Mononuclear cell (primary cell): Measurements from ENCODE around the gene SEMA3C. TPM values are rescaled to one million over a fixed set of nuclear protein-coding genes. Genes with fewer than 3 reads are reported as not detected.

Experiments used
- H3K27me3 ChIP-seq: 2 replicates; pipeline ENCODE4 v1.6.0; 2011; ENCODE audit warnings: low read length, control low read depth; ENCODE audit not compliant: insufficient read depth
- H3K4me1 ChIP-seq: 2 replicates; pipeline ENCODE4 v1.5.1; 2011; ENCODE audit warnings: mild to moderate bottlenecking, low read length, control low read depth; ENCODE audit not compliant: insufficient read depth
- H3K4me3 ChIP-seq: 2 replicates; pipeline ENCODE4 v1.5.1; 2011; ENCODE audit warnings: mild to moderate bottlenecking, low read length, moderate library complexity
- H3K9me3 ChIP-seq: 2 replicates; pipeline ENCODE4 v1.5.1; 2011; ENCODE audit warnings: low read depth, mild to moderate bottlenecking, control low read depth, low read length
- total RNA-seq: library from RNA; depleted of rRNA; stranded (reverse); fragments of >200 nt; gene quantifications from one replicate; pipeline ENCODE4 v1.2.3, GENCODE V29; 2012

The SEMA3C gene
- total RNA-seq, 1 donor: 9.7 TPM

DNA sequence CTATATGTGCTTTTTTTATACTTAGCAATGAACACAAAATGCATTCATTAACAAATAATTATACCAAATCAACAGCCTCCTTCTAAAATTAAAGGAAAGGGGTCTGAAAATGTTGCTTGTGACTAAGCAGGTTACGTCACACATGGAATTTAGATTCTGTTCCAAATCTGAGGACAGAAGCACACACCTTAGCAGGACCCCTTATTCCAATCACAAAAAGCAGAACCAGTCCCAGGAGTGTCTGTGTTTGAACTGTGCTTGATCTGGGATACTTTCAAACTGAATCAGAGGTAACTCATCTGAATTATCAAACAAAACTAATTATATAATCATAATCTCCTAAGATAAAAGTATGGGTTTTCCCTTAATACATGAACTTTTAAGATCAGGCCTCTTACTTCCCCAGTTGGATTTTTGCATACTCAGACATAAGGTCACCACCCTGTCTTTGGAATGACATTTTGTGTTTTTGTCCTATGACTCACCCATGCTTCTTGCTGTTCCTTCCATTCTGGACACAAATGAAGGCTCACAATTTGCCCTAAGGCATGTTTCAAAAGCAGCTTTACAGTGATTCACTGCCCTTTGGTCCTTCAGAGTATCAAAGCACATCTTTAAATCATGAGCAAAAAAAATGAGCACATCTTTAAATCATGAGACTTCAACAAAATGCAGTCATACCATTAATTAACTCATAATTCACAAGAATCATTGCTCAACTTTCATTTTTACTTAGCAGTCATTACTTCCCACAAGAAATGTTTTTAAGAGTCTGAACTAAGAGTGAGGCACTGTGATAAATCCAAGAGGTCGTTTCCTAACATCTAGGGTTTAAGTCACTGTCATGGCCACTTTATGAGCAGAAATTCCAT is 35.5 kb downstream of the SEMA3C start:
- no peaks in the 10 kb centered on the region for H3K9me3 ChIP-seq
- no peak overlapping the region for H3K4me3 ChIP-seq
- H3K27me3 ChIP-seq: no peaks in the 10 kb centered on the region
- H3K4me1 ChIP-seq: peaks cover 5% of the 10 kb centered on the region

DNA sequence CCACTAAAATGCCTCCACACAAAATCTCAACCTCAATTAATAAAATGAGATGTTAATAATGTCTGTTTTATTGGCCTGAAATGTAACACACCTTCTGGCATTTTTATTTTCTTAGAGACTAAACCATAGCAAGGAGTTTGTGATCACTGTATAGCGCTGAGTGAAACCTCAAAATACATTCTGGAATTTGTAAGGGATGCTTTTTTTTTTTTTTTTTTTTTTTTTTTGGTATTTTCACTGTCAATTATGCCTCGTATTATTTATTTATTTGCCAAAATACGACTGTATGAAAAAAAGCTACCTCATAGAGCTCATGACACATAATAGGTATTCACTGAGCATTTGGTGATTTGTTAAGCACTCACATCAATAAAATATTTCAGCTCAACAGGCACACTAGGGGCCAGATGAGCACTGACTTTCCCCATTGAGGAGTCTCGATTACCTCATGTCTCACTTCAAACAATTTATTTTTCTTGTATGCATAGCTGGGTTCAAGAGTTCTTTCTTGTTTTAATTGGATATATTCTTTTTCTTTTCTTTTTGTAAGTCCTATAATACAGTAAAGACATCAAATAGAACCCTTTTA is 36.5 kb downstream of the SEMA3C start:
- H3K4me1 ChIP-seq: peaks cover 5% of the 10 kb centered on the region
- no peaks in the 10 kb centered on the region for H3K9me3 ChIP-seq
- no peaks in the 10 kb centered on the region for H3K27me3 ChIP-seq
- no peak overlapping the region for H3K4me3 ChIP-seq

DNA sequence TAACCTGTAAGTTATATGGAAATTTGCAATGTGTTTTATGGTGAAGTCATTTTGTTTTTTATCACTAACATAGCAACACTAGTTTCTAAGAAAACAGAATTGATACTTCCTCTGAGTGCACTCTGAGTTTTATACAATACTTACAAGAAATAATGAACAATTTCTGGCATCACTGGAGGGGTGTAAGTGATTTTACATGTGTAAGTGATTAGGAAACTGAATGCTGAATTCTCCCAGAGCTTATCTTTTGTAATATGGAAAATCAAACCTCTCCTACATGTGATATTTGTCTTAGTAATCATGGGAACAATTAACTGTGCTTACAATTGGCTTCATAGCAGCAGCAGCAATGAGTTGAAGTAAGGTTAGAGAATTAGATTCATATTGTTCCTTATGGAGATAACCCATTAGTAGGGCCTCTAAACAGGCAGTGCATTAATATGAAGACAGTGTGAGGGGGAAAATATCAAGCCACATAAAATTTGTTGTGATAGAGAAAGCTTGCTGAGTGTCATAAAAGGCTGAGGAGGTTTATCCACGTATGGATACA is 37.4 kb downstream of the SEMA3C start:
- Histone ChIP-seq H3K27me3 (no peaks in the 10 kb centered on the region), H3K4me1 (peaks cover 5% of the 10 kb centered on the region), H3K4me3 (no peak overlapping the region)

DNA sequence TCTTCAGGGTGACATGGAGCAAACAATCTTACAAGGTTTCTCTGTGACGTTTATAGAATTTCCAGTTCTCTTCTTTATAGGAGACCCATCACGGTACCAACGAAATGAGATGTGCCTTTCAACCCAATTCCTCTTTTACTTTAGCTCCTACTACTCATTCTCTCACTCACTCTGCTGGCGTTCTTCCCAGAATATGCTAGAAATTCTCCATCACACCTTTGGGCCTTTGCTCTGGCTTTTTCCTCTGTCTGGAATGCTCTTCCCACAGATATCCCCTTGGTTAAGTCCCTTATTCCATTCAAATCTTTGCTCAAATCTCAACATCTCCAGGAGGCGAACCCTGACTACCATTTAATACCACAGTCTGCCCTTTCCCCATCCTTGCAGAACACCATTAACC is 39.0 kb downstream of the SEMA3C start:
- Histone ChIP-seq H3K4me3 (no peak overlapping the region), H3K4me1 (peaks cover 5% of the 10 kb centered on the region), H3K27me3 (no peaks in the 10 kb centered on the region), H3K9me3 (no peaks in the 10 kb centered on the region)

More for the DNA sequence above, 37.4 kb downstream of the SEMA3C start:
- no peaks in the 10 kb centered on the region for H3K9me3 ChIP-seq

DNA sequence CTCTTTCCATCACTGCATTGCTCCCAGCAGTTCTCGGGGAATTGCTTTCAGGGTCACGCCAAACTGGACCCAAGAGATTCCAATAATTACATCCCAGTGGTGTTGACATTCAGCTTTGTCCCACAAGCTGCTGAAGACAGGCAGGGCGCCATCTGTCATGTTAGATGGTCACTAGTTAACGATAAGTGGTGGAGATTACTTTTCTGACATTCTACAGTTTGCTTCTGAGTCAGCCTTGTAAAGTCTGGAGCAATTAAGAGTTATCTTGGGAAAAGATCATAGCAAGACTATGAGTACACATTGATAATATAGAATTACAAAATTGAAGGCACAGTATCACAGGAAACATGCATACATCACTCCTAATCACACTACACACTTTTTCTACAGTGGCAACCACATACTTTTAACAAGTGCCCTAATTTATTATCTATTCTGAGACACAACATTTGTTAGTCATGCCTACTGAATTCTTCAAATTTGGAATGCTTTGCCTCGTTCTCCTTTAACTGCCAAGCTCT is 41.9 kb downstream of the SEMA3C start:
- H3K4me1 ChIP-seq: no peaks in the 10 kb centered on the region
- H3K9me3 ChIP-seq: no peaks in the 10 kb centered on the region
- H3K4me3 ChIP-seq: no peak overlapping the region
- H3K27me3 ChIP-seq: no peaks in the 10 kb centered on the region

DNA sequence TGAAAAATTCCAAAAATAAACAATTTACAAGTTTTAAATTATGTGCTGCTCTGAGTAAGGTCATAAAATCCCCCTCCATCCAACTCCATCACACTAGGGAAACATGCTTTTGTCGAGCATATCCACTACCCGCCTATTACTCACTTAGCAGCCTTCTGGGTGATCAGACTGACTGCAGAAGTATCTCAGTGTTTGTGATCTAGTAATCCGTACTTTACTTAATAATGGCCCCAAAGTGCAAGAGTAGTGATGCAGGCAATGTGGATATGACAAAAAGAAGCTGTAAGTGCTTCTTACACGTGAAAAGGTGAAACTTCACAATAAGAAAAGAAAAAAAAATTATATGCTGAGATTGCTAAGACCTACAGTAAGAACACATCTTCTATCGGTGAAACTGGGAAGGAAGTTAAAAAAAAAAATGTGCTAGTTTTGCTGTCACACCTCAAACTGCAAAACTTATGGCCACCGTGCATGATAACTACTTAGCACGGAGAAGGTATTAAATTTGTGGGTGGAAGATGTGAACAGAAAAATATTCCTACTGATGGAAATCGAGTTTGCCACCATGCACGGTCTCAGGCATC is 43.2 kb downstream of the SEMA3C start:
- Histone ChIP-seq H3K4me1 (no peaks in the 10 kb centered on the region), H3K4me3 (no peak overlapping the region), H3K9me3 (no peaks in the 10 kb centered on the region), H3K27me3 (no peaks in the 10 kb centered on the region)

DNA sequence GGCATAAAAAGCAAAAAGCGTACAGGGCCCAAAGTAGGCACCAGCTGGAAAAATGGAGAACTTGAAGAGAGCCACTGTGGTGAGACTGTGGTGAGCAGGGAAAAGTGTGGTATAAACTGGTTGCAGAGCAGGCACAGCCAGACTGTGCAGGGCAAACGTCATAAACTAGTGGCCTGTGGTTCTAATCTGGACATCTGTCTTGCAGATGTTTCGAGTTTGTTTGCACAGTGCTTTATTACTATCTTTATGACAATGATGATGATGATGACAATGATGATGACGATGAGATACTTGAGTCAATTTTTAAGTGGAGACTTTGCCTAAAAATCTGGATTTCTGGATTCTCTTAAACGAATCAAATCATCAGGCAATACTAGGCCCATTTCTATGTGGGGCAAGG is 45.7 kb downstream of the SEMA3C start:
- no peaks in the 10 kb centered on the region for H3K27me3 ChIP-seq
- no peaks in the 10 kb centered on the region for H3K9me3 ChIP-seq
- H3K4me1 ChIP-seq: no peaks in the 10 kb centered on the region
- no peak overlapping the region for H3K4me3 ChIP-seq

DNA sequence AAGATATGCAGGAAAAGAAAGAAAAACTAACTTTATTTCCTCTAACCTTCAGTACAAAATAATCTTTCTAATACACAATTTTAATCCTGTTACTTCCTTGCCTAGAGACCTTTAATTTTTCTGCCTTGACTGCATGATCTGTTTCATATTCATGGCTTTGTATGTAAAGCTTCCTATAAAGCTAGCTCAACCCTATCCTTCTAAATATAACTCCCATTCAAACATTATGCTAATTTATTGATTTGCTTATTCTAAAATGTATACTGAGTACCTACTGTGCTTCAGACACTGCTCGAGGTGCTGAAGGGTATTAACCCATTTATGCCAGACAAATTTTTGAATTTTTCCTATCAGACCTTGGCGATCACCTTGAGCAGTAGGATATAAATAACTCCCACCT is 47.6 kb downstream of the SEMA3C start:
- no peak overlapping the region for H3K4me3 ChIP-seq
- H3K9me3 ChIP-seq: no peaks in the 10 kb centered on the region
- no peaks in the 10 kb centered on the region for H3K27me3 ChIP-seq
- H3K4me1 ChIP-seq: no peaks in the 10 kb centered on the region

DNA sequence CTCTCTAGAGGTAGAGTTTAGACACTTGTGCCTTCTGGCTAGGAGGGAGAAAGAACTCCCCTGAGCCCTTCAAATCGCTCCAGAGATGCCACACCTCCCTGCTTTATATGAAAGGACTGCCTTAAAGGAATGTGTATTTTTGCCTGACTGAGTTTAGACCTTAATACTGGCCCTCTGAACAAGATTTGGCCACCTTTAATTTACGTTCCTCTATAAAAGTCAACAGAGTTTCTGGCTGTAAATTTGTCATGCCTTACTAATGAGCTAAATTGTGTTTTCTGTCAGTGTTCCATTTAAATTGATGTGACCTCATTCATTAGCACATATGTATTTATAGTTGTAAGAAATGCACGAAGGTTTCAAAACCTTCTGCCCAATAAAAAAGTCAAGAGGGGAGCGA is 48.0 kb downstream of the SEMA3C start:
- Histone ChIP-seq H3K4me3 (no peak overlapping the region), H3K27me3 (no peaks in the 10 kb centered on the region), H3K4me1 (no peaks in the 10 kb centered on the region), H3K9me3 (no peaks in the 10 kb centered on the region)

DNA sequence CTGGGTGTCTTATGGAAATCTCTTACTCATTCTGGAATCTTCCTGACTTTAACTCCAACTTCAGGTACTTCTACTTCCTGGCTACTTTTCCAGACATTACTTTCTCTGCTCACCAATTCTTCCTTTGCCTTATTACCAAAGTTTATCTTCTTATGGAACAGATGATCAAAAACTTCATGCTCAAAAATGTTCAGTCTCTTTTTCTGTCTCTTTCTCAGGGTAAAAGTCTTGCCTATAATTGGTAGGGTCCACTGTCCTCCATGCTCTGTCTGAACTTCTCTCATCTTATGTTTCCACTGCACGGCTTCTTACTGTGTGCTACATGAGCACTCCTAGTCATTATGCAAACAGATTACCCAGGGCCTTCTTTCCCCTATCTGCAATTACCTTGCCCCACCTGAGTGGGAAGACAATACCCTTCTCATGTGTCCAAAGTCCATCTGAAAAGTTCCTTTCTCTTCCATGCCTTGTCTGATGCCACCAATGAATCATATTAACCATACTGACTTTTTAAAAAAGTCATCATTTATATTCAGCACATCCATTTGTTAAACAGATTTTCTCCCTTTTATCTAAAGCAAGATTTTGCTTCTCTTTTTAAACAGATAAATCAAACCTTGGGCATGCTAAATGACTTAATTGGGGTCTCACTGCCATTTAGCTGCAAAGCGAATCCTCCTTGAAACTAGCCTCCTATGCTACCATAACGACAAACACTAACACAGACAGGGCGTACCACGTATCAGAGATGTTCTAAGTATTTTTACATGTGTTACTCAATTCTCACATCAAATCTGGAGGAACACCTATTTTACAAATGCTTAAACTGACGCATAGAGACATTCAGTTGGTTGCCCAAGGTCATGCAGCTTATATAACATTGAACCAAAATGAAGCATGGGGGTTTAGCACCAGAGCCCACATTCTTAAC is 48.8 kb downstream of the SEMA3C start:
- no peaks in the 10 kb centered on the region for H3K4me1 ChIP-seq
- no peak overlapping the region for H3K4me3 ChIP-seq
- H3K9me3 ChIP-seq: no peaks in the 10 kb centered on the region
- no peaks in the 10 kb centered on the region for H3K27me3 ChIP-seq

DNA sequence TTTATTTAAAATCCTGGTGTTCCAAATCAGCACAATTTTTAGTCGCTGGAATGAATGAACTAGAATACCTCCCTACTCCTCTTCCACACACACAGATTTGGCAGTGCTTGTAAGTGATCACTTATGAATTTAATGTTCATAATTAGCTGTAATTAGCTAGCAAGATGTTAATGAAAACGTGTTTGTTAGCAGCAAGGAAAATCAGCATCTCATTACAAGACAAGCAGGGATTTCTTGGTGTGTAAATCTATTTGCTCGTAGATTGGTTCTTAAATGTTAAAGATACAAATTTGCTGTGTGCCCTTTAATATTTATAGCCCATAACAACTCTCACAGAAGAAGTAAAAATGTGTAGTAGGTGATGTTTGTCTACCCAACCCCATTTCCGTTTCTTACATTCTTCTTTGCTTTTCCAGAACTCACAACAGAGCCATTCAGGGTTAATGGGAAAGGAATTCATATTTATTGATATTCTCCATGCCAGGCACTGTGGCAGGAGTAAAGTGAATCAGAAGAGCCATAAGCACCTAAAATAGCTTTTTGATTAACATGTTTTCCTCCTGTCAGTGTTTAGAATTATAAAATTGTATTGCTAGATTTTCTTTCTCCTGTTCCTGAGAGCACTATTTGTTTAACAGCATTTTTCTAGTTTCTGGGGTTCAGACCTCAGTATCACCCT is 49.6 kb downstream of the SEMA3C start:
- Histone ChIP-seq H3K4me1 (no peaks in the 10 kb centered on the region), H3K9me3 (no peaks in the 10 kb centered on the region), H3K4me3 (no peak overlapping the region), H3K27me3 (no peaks in the 10 kb centered on the region)

DNA sequence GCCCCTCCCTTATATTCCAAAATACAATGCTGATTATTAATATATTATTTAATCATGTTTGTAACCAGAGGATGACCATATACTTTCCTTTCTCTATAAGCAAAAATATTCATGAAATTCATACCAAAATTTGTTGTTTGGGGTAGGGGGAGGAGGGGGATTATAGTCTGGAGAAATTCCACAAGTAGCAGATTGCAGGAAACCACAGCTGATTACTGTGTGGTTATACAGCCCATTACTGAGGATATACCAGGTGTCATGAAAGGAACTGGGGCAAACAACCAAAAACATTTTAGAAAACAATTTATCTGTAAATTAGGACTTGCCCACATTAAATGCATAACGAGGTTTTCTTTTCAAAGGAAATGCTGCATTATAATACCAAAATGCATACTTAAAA is 50.3 kb downstream of the SEMA3C start:
- H3K27me3 ChIP-seq: no peaks in the 10 kb centered on the region
- H3K9me3 ChIP-seq: no peaks in the 10 kb centered on the region
- H3K4me3 ChIP-seq: no peak overlapping the region
- H3K4me1 ChIP-seq: no peaks in the 10 kb centered on the region

DNA sequence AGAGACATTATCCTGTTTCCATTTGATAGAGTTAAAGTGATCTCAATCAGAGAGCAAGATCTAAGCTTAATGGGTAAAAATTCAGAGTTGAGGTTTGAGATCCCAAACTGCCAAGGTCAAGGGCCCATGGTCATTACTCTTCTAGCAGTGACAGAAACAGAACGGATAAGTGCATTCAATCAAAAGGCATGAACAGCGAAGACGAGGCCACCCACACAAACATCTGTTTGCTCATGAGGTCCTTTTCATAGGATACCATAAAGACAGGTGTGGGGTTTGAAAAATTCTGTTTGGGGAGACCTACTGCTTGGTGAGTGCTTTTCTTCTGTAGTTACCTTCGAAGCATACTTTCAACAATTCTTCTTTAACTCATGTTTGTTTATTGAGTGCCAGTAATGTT is 58.3 kb downstream of the SEMA3C start:
- H3K9me3 ChIP-seq: no peaks in the 10 kb centered on the region
- H3K27me3 ChIP-seq: no peaks in the 10 kb centered on the region
- no peak overlapping the region for H3K4me3 ChIP-seq
- no peaks in the 10 kb centered on the region for H3K4me1 ChIP-seq
